Subcutaneous adipose tissue (tissue), 4 donors: ENCODE data around the gene ZNF428. TPM values are rescaled to one million over a fixed set of nuclear protein-coding genes. Genes with fewer than 3 reads are reported as not detected.

Source experiments
- total RNA-seq, 4 donors: library from RNA; depleted of rRNA; stranded (reverse); fragments of >200 nt; gene quantifications; one replicate each; pipeline ENCODE4 v1.1.0, GENCODE V29; 2016
- TF ChIP-seq, protein P1 (sequence below): fragments of 450-650 bp; IDR thresholded peaks from one replicate; pipeline ENCODE4 v1.5.1; 2016; ENCODE audit warnings: low read depth, mild to moderate bottlenecking, control low read depth, antibody characterized with exemption, moderate library complexity

The ZNF428 gene
- total RNA-seq, 4 donors from 2014 or later: 11.1 to 27.1 (median 21.4) TPM

DNA sequence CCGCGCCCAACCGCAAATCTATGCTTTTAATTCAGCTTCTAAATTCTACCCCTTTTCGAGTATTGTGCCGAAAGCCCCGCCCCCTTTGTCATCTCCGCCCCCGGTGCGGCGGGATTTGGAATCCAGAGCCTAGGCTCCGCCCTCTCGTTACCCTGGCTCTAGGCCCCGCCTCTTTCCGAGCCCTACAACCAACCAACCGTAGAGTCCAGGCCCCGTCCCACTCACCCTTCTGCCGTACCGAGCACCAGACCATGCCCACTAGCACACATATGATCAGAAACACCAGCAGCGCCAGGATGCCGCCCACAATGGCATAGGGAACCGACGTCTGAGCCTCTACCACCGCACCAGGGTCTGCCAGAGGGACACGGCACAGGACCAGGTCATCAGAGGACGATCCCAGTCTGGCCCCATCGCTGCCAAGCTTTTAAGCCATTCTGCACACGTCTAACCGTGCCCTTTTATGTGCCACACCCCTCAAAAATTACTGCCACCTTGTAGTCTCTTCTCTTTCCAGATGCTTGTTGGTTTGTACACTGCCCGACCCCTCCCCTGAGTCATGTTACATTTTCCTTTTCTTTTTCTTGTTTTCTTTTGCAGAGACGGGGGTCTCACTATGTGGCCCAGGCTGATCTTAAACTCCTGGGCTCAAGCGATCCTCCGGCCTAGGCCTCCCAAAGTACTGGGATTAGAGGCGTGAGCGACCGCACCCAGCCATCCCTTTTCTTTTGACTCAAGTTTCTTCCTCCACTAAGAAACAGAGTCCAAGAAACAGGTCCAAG is 4.7 kb upstream of the ZNF428 start:
- TF ChIP-seq, protein P1, sequence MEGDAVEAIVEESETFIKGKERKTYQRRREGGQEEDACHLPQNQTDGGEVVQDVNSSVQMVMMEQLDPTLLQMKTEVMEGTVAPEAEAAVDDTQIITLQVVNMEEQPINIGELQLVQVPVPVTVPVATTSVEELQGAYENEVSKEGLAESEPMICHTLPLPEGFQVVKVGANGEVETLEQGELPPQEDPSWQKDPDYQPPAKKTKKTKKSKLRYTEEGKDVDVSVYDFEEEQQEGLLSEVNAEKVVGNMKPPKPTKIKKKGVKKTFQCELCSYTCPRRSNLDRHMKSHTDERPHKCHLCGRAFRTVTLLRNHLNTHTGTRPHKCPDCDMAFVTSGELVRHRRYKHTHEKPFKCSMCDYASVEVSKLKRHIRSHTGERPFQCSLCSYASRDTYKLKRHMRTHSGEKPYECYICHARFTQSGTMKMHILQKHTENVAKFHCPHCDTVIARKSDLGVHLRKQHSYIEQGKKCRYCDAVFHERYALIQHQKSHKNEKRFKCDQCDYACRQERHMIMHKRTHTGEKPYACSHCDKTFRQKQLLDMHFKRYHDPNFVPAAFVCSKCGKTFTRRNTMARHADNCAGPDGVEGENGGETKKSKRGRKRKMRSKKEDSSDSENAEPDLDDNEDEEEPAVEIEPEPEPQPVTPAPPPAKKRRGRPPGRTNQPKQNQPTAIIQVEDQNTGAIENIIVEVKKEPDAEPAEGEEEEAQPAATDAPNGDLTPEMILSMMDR: no peak

DNA sequence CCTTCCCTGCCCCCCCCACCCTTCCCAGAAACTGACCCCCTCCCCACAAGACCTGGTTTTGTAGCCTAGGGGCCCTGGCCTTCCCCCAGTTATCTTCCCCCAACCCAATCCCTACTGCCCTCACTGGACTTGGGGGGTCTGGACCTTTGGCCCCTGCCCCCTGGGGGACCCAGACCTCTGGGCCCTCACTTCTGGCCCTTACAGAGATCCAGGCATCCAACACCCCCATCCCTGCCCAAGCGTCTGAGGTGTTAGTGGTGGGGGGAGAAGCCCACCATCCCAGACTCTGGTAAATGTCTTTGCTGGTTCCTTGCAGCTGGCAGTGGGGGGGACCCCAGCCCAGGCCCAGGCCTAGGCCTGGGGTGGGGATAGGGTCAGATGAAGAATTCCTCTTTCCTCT is 3.5 kb upstream of the ZNF428 start:
- TF ChIP-seq, protein P1: no peak

DNA sequence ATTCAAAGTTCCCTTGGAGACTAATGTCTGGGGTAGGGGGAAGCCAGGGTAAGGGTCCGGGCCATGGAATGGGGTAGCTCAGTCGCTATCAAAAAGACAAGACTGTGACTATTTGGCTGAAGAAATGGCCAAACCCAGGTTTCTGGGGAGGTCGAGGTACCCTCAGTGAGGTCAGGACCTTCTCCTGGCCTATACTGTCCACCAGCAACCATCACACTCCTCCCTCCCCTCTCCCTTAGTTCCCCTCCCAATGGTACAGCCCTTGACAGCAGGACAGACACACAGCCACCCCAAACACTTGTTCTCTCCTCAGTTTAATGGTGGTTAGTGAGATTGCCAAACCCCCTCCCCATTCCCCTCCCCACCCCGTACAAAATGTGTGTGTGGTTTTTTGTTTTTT is 2.6 kb upstream of the ZNF428 start:
- TF ChIP-seq, protein P1: no peak

DNA sequence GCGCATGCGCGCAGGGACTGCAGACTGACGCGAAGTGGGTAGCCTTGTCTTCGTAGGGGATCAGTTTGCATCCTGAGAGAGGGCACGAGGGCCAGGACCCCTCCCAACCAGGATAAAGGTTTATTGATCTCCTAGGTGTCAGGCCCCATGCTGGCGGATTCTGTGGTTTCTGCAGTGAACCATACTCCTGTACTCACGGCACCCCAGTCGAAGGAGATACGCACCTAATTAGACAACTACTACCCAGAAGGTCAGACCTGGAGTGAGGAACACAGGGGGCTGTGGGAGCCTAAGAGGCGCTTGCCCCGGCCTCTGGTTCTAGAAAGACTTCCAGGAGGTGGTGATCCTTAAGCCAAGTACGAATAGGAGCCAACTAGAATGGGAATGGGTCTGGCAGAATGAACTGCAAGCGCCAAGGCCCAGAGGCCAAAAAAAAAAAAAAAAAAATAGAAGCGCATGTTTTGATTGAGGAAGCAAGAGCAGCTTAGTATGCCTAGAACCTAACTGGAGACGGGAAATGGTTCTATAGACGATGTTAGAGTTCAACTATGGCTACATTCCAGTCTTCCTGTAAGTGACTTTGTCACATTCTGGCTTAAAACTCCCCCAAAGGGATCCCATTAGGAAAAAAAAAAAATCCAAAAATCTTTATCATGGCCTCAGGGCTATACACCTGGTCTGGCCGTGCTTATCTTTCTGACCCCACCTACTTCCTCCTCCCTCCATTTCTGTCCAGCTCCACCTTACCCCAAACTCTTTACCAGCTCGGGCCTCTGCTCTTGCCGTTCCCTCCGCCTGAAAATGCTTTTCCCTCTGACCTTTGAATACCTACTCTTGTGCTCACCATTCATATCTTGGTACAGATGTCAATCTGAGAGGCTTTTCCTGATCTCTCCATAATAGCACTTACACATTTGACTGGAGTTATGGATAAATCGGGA is 902 bp upstream of the ZNF428 start:
- TF ChIP-seq, protein P1: no peak

DNA sequence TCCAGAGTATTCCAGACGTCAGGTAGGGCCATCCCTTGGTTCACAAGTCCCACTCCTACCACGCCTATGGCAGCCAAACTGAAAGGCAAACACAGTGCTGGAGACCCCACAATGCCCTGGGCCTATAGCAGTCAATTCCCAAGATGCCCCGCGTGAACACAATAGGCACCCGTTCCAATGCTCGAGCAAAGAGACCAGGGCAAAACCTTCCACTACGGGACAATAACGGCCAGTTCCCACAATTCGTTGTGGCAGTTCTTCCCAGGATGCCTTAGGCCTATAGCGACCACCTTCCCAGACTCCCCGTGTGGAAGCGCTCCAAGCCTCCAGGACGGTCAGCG is 538 bp downstream of the ZNF428 start:
- TF ChIP-seq, protein P1: no peak

DNA sequence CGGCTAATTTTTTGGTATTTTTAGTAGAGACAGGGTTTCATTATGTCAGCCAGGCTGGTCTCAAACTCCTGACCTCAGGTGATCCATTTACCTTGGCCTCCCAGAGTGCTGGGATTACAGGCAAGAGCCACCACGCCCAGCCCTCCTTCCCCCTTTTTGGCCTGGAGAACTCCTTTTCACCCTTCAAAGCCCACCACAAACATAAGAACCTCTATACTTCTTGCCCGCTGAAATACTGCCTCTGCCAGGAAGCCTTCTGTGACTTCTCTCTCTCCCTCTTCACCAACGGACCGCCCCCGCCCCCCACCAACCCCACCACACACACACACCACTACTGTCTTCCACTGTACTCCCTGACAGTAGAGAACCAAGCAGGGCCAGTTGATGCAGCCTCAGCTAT is 2.5 kb downstream of the ZNF428 start:
- TF ChIP-seq, protein P1: no peak

DNA sequence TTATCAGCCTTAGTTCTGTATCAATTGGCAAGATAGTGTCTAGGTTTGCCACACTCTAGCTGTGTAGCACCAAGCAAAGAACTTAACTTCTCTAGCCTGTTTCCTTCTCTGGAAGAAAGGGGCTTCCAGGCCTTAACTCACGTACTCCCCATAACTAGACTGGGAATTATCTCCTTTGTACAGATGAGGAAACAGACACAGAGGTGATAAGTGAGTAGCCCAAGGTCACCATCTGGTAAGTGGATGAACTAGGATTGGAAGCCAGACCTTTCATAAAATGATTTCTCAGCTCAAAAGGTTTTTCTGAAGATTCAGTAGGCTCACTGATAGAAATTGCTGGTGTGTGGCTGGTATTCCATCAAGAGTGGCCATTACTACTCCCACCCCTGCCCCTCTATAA is 3.1 kb downstream of the ZNF428 start:
- TF ChIP-seq, protein P1: no peak
